Activated naive CD4-positive, alpha-beta T cell treated with anti-CD3 and anti-CD28 coated beads, Interleukin-2, amount 50 U/mL, for 72 hours (primary cell): ENCODE data around the gene FBXO41. TPM values are rescaled to one million over a fixed set of nuclear protein-coding genes. Genes with fewer than 3 reads are reported as not detected.

Source experiments
- ATAC-seq, 2 donors: fragments of 150-1000 bp; cut with Tn5 transposase; 2 replicates each; pipeline ENCODE4 v1.10.0; 2021; ENCODE audit warnings: mild to moderate bottlenecking in 2 of 2, moderate library complexity in 2 of 2
- DNase-seq, 2 donors: peaks; one replicate each; pipeline ENCODE4 v3.0.0; 2021 to 2022; ENCODE audit warnings: low spot score in 2 of 2
- H3K27ac Mint-ChIP-seq, 2 donors: one replicate each; pipeline ENCODE4 v1.8.0; 2022; ENCODE audit warnings: mild to moderate bottlenecking in 2 of 2, mixed read lengths in 2 of 2
- H3K36me3 Mint-ChIP-seq, 2 donors: one replicate each; pipeline ENCODE4 v1.8.0; 2022; ENCODE audit warnings: mixed read lengths in 2 of 2
- H3K9me3 Mint-ChIP-seq, 2 donors: one replicate each; pipeline ENCODE4 v1.8.0; 2022; ENCODE audit warnings: mixed read lengths in 2 of 2
- total RNA-seq, 2 donors: library from RNA; stranded (reverse); gene quantifications; one replicate each; pipeline ENCODE4 v1.2.3, GENCODE V29; 2022

FBXO41 gene
- total RNA-seq, 2 donors from 2014 or later = 16.0 to 41.5 TPM

- peak; percentile 5 to 6 for ATAC-seq
- DNase-seq = no peak
- peak overlapping the region in 1 of 2 donors; percentile 55 for H3K27ac Mint-ChIP-seq
- H3K9me3 Mint-ChIP-seq = no peaks in the 10 kb centered on the region
- H3K36me3 Mint-ChIP-seq = peaks cover 0 to 4% of the 10 kb centered on the region in 2 donors
Observed at GRCh38 chr2:73257021-73257420, 27.3 kb downstream of the FBXO41 start.

- Mint-ChIP-seq H3K36me3 (peaks cover 0 to 4% of the 10 kb centered on the region in 2 donors), H3K27ac (peak overlapping the region in 1 of 2 donors; percentile 55), H3K9me3 (no peaks in the 10 kb centered on the region)
- no peak for ATAC-seq
- DNase-seq = no peak
Observed at GRCh38 chr2:73256618-73256922, 27.7 kb downstream of the FBXO41 start.

- no peak overlapping the region for H3K27ac Mint-ChIP-seq
- no peak for DNase-seq
- peaks cover 0 to 4% of the 10 kb centered on the region in 2 donors for H3K36me3 Mint-ChIP-seq
- no peaks in the 10 kb centered on the region for H3K9me3 Mint-ChIP-seq
- ATAC-seq = no peak
Observed at GRCh38 chr2:73255907-73256617, 28.2 kb downstream of the FBXO41 start.

GRCh38 chr2:73255007-73255644, 29.2 kb downstream of the FBXO41 start:
- Mint-ChIP-seq H3K9me3 (no peaks in the 10 kb centered on the region), H3K36me3 (peaks cover 4 to 5% of the 10 kb centered on the region in 2 donors), H3K27ac (peak overlapping the region; percentile 66 to 72)
- no peak for DNase-seq
- ATAC-seq = no peak

GRCh38 chr2:73254343-73255006, 29.8 kb downstream of the FBXO41 start:
- DNase-seq = no peak
- Mint-ChIP-seq H3K27ac (peak overlapping the region in 1 of 2 donors; percentile 66), H3K36me3 (peaks cover 10 to 11% of the 10 kb centered on the region in 2 donors), H3K9me3 (no peaks in the 10 kb centered on the region)
- no peak for ATAC-seq

GRCh38 chr2:73253901-73254300, 30.4 kb downstream of the FBXO41 start:
- Mint-ChIP-seq H3K9me3 (no peaks in the 10 kb centered on the region), H3K27ac (peak overlapping the region in 1 of 2 donors; percentile 53), H3K36me3 (peaks cover 11 to 14% of the 10 kb centered on the region in 2 donors)
- no peak for DNase-seq
- ATAC-seq = no peak

- Mint-ChIP-seq H3K9me3 (no peaks in the 10 kb centered on the region), H3K36me3 (peaks cover 11 to 14% of the 10 kb centered on the region in 2 donors), H3K27ac (peak overlapping the region; percentile 53 to 71)
- ATAC-seq (no peak), DNase-seq (no peak)
Observed at GRCh38 chr2:73253400-73253799, 30.9 kb downstream of the FBXO41 start.

GRCh38 chr2:73252238-73253027, 31.8 kb downstream of the FBXO41 start:
- ATAC-seq = no peak
- Mint-ChIP-seq H3K9me3 (no peaks in the 10 kb centered on the region), H3K27ac (peak overlapping the region in 1 of 2 donors; percentile 53), H3K36me3 (peaks cover 11 to 14% of the 10 kb centered on the region in 2 donors)
- DNase-seq = no peak

- ATAC-seq = no peak
- H3K36me3 Mint-ChIP-seq = peaks cover 19 to 22% of the 10 kb centered on the region in 2 donors
Observed at GRCh38 chr2:73250872-73251846, 33.1 kb downstream of the FBXO41 start.

GRCh38 chr2:73249636-73250035, 34.6 kb downstream of the FBXO41 start:
- no peak for DNase-seq
- no peaks in the 10 kb centered on the region for H3K9me3 Mint-ChIP-seq
- no peak for ATAC-seq
- peaks cover 19 to 28% of the 10 kb centered on the region in 2 donors for H3K36me3 Mint-ChIP-seq
- H3K27ac Mint-ChIP-seq = peak overlapping the region; percentile 47 to 51

More at GRCh38 chr2:73250872-73251846, 33.1 kb downstream of the FBXO41 start:
- H3K9me3 Mint-ChIP-seq = no peaks in the 10 kb centered on the region
- DNase-seq = no peak
- H3K27ac Mint-ChIP-seq = peak overlapping the region in 1 of 2 donors; percentile 47

GRCh38 chr2:73246850-73247249, 37.4 kb downstream of the FBXO41 start:
- Mint-ChIP-seq H3K9me3 (no peaks in the 10 kb centered on the region), H3K36me3 (peaks cover 19 to 24% of the 10 kb centered on the region in 2 donors), H3K27ac (peak overlapping the region; percentile 31 to 37)
- DNase-seq = no peak
- no peak for ATAC-seq

- DNase-seq = no peak
- peak in 1 of 2 donors; percentile 75 for ATAC-seq
- H3K36me3 Mint-ChIP-seq = peaks cover 8 to 19% of the 10 kb centered on the region in 2 donors
- H3K27ac Mint-ChIP-seq = peak overlapping the region; percentile 33 to 91
- no peaks in the 10 kb centered on the region for H3K9me3 Mint-ChIP-seq
Observed at GRCh38 chr2:73244580-73244979, 39.7 kb downstream of the FBXO41 start.

GRCh38 chr2:73243884-73244570, 40.3 kb downstream of the FBXO41 start:
- Mint-ChIP-seq H3K27ac (peak overlapping the region; percentile 33 to 91), H3K9me3 (no peaks in the 10 kb centered on the region), H3K36me3 (peaks cover 8 to 14% of the 10 kb centered on the region in 2 donors)
- DNase-seq = no peak
- ATAC-seq = no peak

GRCh38 chr2:73239776-73240175, 44.5 kb downstream of the FBXO41 start:
- ATAC-seq (no peak), DNase-seq (no peak)
- H3K36me3 Mint-ChIP-seq = peaks cover 20 to 27% of the 10 kb centered on the region in 2 donors
- H3K27ac Mint-ChIP-seq = peak overlapping the region; percentile 55 to 73
- no peaks in the 10 kb centered on the region for H3K9me3 Mint-ChIP-seq

- no peaks in the 10 kb centered on the region for H3K9me3 Mint-ChIP-seq
- peaks cover 27 to 32% of the 10 kb centered on the region in 2 donors for H3K36me3 Mint-ChIP-seq
- DNase-seq (no peak), ATAC-seq (no peak)
- H3K27ac Mint-ChIP-seq = peak overlapping the region in 1 of 2 donors; percentile 73
Observed at GRCh38 chr2:73238976-73239375, 45.3 kb downstream of the FBXO41 start.
